ENCODE measurements around the gene CASTOR1.
"Not testable (repeated sequence)": the region's sequence is repeated elsewhere in the genome, so short reads cannot be mapped to it uniquely, and the experiment has no call there.

Gene CASTOR1

GRCh38 chr22:30289141-30289979 lies at the start of gene CASTOR1:
TSS of gene CASTOR1 (minus strand) at chr22:30289505. CDS start at chr22:30289497, 8 bp downstream.
- peak; percentile 92 for DNase-seq (ENCODE audit: extremely low spot score, insufficient read length, low read depth)
- FAIRE-seq = peak; percentile 95

DNA sequence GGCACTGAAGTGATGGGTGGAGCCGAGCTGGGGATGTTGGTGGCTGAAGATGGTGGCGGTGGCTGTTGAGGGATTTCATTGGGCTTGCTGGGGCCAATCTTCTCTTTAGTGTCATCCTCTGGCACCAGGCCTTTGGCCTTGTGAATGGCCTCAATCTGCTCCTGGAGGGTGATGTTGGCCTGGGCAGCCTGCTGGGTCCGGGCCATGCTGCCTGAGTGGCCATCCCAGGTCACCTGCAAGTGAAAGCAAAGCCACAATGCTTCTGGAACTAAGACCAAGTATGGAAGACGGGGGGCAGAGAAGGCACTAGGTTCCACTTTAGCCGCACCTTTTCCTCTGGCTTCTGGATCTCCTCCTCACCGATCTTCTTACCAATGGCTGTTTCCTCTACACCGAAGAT lies 49.5 kb upstream of the CASTOR1 start:
- no peak for DNase-seq (ENCODE audit: extremely low spot score, insufficient read length, low read depth)
- no peak for FAIRE-seq

- DNase-seq (ENCODE audit: extremely low spot score, insufficient read length, low read depth); FAIRE-seq: not testable (repeated sequence)
Measured at GRCh38 chr22:30338341-30338740, 49.0 kb upstream of the CASTOR1 start.

DNA sequence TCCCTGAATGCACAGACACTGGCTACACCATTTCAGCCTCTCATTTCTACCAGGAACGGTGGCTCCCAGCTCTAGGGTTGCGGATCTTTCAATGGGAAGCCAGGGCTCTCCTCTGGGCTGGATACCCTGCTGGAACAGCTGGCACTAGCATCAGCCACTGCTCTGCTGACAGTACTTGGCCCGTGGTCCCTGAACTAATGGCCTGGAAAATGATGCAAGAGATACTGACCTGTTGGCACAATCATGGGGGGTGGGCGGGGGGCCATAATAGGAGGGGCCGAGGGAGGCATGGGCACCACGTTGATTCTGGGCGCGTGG lies 48.1 kb upstream of the CASTOR1 start:
- no peak for FAIRE-seq
- no peak for DNase-seq (ENCODE audit: extremely low spot score, insufficient read length, low read depth)

- FAIRE-seq = no peak
- no peak for DNase-seq (ENCODE audit: extremely low spot score, insufficient read length, low read depth)
Measured at GRCh38 chr22:30336752-30337460, 47.6 kb upstream of the CASTOR1 start.

GRCh38 chr22:30335236-30335635 lies 45.9 kb upstream of the CASTOR1 start:
- DNase-seq (ENCODE audit: extremely low spot score, insufficient read length, low read depth) = no peak
- no peak for FAIRE-seq

GRCh38 chr22:30334646-30335045 lies 45.3 kb upstream of the CASTOR1 start:
- no peak for DNase-seq (ENCODE audit: extremely low spot score, insufficient read length, low read depth)
- no peak for FAIRE-seq

GRCh38 chr22:30333707-30334087 lies 44.4 kb upstream of the CASTOR1 start:
- DNase-seq (ENCODE audit: extremely low spot score, insufficient read length, low read depth) (no peak), FAIRE-seq (no peak)

GRCh38 chr22:30332994-30333706 lies 43.8 kb upstream of the CASTOR1 start:
- FAIRE-seq (no peak), DNase-seq (ENCODE audit: extremely low spot score, insufficient read length, low read depth) (no peak)

DNA sequence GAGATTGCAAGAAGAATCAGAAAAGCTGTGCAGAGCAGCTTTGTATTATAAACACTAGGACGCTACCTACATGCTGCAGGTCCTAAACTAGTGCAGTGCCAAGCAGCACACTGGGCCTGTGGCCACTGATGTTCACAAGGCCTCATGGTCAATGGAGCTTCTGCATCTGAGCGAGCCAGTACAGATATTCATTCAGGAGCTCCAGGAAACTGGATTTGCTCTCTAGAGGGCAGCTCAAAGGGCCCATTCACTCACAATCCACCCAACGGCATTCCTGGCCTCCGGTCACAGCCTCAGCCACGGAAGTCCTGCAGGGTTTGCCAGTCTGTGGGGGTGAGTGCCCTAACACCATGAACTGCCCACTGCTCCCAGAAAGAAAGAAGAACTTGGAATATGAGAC lies 43.2 kb upstream of the CASTOR1 start:
- DNase-seq (ENCODE audit: extremely low spot score, insufficient read length, low read depth) (no peak), FAIRE-seq (no peak)

DNA sequence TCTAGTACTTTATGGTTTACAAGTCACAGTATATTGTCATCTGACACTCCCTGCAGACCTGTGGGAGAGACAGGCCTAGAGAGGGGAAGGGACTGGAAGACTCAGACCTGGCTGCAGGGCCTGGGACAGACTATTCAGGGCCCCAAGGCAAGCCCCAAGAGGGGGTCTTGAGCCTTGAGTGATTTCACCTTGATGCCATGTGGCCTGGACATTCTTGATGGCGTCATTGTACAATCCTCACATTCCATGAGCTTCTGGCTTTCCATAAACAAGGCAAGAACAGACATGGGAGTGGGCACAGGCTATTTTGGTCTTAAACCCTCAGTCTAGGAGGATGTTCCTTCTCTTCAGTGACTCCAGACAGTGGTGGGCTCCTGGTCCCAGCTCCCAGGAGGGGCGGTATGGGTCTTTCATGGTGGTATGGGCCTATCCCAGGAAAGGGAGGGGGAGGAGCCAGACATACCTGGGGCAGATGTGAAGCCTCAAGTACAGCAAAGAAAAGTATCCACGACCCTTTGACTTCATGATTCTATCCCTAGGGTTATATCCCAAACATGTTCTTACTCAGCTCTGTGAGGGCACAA lies 39.3 kb upstream of the CASTOR1 start:
- FAIRE-seq = peak; percentile 38
- no peak for DNase-seq (ENCODE audit: extremely low spot score, insufficient read length, low read depth)

DNA sequence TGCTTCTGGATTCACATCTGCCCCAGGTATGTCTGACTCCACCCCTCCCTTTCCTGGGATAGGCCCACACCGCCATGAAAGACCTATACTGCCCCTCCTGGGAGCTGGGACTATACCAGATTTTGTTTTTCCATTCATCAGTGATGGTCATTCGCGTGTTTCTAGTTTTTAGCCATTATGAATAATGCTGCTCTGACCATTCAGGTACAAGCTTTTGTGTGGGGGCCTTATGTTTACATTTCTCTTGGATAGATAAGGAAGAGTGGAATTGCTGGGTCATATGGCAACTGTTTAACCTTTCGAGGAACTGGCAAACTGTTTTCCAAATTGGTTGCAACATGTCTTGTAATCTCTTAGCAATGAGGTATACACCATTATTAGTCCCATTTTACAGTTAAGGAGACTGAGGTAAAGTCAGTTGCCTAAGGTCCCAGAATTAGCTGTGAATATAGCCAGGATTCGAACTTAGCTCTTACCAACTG lies 38.6 kb upstream of the CASTOR1 start:
- DNase-seq (ENCODE audit: extremely low spot score, insufficient read length, low read depth) (no peak), FAIRE-seq (peak; percentile 61)

- FAIRE-seq (peak; percentile 94), DNase-seq (ENCODE audit: extremely low spot score, insufficient read length, low read depth) (peak; percentile 100)
Measured at GRCh38 chr22:30326706-30327362, 37.5 kb upstream of the CASTOR1 start, which contains the start of gene TBC1D10A. TSS of gene TBC1D10A (minus strand) at chr22:30326941. CDS start at chr22:30326881, 60 bp downstream.

DNA sequence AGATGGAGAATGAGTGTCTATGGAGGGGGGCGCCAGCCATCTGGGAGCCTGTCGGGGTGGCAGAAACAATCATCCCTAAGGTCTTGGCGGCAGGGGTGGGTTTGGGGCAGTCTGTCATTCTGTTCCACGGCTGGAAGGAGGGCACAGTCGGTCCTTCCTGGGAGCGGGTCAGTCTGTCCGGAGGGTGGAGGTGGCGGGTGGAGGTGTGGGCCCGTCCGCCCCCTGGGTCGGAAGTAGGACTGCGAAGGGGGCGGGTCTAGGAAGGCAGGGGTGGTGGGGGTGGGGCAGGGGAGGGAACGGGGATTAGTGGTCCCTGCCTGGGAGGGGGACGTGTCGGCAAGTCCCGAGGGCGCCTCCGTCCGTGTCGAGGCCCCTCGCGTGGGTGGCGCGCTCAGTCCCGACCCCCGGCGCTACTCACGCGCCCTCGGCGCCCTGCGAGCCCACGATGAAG lies 37.0 kb upstream of the CASTOR1 start:
- peak; percentile 5 for FAIRE-seq
- no peak for DNase-seq (ENCODE audit: extremely low spot score, insufficient read length, low read depth)

DNA sequence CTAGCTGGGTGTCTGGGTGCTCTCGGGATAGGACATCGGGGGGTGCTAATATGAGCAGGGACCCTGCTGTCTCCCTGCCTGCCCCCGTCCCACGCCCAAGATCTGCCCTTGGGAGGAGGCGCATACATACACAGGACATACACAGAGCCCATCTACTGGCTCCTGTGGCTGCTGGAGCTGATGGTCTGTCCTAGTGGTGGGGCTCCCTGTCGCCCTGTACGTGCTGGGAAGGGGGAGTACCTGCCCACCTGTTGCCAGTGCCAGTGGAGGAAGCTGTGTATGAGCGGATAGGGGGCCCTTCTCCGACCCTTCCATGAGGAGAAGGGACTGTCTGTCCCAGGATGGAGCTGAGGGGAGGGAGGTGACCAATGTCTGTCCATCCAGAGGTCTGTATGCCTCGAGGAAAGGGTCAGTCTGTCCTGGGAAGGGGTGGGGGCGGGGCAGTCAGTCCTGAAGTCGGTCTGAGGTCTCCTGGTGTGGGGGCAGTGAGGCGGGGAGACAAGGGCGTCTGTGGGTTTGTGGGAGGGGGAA lies 36.5 kb upstream of the CASTOR1 start:
- FAIRE-seq (no peak), DNase-seq (ENCODE audit: extremely low spot score, insufficient read length, low read depth) (no peak)

- FAIRE-seq (no peak), DNase-seq (ENCODE audit: extremely low spot score, insufficient read length, low read depth) (no peak)
Measured at GRCh38 chr22:30325065-30325720, 35.9 kb upstream of the CASTOR1 start.

DNA sequence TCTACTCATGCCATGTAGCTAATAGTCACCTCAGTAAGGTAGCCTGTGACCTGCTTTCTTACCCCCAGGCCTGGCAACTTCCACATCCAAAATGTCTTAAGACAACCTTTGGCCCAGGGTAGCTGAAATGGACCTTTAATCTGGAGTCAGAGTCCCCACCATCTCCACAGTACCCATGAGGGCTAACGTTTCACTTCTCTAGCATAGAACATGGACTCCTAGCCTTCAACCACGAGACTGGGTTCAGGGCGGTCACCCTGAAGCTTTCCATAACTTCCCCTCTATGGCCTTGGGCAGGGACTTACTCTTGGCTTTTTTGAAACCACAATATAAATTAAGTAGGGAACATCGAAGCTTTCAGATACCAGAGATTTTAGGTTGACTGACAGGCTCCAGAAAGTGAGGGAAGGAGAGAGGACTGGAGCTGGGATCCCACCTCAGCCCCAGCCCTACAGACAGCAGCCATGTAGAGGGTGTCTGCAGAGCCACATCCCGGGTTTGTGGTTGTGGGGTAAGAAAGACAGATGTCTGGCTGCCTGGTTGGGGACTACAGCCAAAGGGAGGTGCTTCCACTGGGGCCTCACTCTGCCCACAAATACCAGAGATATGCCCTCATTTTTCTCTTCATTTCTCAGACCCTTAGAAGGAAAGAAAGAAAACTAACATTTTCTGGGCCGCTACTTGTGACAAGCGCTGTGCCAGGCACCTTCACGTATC lies 34.9 kb upstream of the CASTOR1 start:
- FAIRE-seq (peak; percentile 15), DNase-seq (ENCODE audit: extremely low spot score, insufficient read length, low read depth) (no peak)

DNA sequence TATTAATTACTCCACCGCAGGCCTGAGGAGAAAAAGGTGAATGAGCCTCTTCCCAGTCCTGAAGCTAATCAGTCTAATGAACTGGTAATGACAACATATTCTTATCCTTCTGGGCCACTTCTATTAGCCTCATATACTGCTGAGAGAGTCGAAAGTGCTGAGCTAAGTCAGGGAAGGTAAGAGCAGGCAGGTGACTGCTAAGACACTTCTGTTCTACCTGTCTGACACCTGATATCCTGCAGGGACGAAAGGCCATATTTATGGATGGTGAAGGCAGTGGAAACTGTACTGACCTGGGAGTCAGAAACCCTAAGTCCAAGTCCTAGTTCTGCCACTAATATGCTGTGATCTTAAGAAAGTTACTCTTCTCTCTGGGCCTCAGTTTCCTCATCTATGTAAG lies 33.9 kb upstream of the CASTOR1 start:
- DNase-seq (ENCODE audit: extremely low spot score, insufficient read length, low read depth) (no peak), FAIRE-seq (no peak)

Measured in GM18507 (cell line).